HS-27A (cell line): ENCODE results near the gene SLC25A21.

Source experiments
- DNase-seq: peaks from one replicate; pipeline ENCODE4 v3.0.0-alpha.2; 2012; ENCODE audit warnings: low read depth, missing footprints

SLC25A21 gene

GRCh38 chr14:36766974-36767373, 405.4 kb downstream of the SLC25A21 start:
- no peak for DNase-seq

GRCh38 chr14:36757734-36758601, 414.4 kb downstream of the SLC25A21 start:
- DNase-seq, result no peak

GRCh38 chr14:36756226-36756625, 416.2 kb downstream of the SLC25A21 start:
- DNase-seq, result no peak

- no peak for DNase-seq
Observed at GRCh38 chr14:36755756-36756155, 416.6 kb downstream of the SLC25A21 start.

GRCh38 chr14:36751920-36752319, 420.5 kb downstream of the SLC25A21 start:
- no peak for DNase-seq

DNA sequence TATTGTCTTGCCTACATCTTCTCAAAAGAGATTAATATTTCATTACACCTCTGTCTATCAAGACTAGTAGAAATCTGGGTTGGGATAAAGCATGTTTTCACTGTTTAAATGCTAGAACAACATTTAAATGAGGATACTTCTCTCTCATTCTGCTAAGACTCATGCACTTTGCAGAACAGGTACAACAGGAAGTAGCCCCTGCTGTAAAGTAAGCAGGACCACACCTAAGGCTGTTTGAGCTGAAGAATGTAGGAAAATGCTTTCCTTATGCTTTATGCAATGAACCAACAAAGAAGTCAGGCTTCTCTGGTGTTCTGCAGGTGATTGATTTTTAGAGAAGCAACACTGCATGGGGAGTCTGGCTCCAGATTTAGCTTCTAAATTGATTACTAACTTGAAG, 421.3 kb downstream of the SLC25A21 start:
- no peak for DNase-seq

DNA sequence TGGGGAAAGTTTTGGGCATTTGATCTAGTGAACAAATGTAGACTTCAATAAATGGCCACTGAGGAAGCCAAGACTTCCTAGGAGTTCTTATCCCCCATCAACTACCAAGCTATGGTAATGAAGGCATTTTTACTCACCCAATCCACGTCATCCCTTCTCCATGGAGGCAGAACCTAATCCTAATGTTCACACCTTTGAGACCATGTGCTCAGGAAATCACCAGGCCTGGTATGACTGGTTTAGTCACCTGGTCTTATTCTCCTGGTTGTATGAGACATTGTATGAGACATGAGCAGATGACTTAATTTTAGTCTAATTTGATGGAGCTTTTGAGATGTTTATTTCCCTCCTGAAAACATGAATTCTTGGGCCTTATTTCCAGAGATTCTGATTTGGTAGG, 422.2 kb downstream of the SLC25A21 start:
- DNase-seq, result no peak

GRCh38 chr14:36748610-36749213, 423.7 kb downstream of the SLC25A21 start:
- no peak for DNase-seq

DNA sequence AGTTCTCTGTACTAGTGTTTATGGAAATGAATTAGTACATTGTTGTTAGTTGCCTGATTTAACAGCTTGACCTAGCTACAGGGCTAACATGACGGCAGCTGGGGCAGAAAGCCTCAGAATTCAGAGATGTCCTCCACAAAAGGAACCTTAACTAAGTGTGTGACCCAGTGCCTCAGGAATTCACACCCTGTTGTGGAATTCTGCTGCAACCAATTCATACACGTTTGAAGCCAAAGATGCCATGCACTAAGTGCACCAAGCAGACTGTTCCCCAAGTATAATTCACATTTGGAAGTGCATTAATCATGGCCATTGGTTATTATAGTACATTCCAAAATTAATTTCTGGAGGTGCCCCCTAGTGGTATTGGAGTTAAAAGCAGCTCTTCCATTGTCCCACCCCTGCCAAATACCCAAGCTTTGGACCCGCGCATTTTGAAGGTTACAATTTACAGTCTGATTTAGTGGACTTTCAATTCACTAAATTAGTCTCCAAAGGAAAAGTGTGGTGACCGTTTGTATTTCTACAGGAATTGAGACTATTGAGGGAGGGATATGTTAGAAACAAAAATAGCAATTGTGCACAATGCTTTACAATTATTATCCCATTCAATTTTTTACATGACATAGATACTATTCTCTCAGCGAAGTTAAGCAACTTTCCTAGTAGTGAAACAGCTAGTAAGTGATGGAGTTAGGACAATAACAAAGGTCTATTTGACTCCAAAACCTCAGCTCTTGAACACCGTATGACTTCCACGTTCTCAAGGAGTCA, 424.8 kb downstream of the SLC25A21 start:
- peak; percentile 46 for DNase-seq

GRCh38 chr14:36746872-36747271, 425.5 kb downstream of the SLC25A21 start:
- no peak for DNase-seq

DNA sequence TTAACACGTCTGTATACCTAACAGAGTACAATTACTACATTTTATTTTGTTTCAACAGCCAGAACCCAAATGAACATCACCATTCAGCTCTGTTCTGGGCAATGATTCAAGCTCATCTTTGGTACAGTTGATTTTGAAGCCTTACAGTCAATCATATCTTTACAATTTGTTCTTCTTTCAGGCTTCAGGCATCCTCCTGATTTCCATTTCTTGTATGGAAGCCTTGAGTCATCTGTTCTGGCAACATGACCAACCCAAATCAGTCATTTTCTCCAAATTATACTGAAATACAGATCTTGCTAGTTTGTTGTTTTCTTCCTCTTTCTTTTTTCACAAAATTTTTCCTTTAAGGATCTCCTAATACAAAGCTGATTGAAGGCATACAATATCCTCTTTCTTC, 430.5 kb downstream of the SLC25A21 start:
- DNase-seq, result no peak

GRCh38 chr14:36738269-36738668, 434.1 kb downstream of the SLC25A21 start:
- DNase-seq, result no peak

DNA sequence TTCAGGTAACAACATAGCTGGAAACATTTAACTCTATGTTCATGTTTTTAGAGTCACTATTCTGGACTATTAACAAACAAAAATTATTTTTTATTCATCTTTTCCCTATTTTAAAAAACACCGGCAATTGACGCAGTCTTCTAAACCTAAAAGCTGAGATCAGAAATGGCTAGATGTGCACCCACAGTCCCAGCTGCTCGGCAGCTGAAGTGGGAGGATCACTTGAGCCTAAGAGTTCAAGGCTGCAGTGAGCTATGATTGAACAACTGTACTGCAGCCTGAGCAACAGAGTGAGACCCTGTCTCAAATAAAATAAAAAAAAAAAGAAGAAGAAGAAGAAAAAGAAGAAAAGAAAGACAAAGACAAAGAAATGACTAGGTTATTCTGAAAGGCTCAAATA, 446.3 kb downstream of the SLC25A21 start:
- DNase-seq, result no peak

GRCh38 chr14:36724162-36724561, 448.2 kb downstream of the SLC25A21 start:
- DNase-seq, result no peak

DNA sequence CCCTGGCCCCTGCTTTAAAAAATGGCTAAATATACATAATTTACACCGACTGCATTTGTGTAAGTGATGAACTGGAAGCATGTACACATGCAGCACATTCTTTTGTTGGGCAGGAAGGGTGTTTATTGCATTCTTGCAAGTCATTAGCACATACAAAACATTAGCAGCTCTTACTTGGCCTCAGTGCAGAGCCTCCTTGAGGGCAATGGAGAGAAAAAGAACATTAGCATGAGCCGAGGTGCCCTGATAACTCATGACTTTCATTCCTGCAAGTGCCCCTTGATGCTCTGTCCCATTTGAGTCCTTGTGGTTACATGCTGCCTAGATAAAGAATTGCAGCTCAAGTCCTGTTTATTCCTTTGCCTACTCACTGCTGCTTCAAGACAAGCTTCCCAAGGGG, 448.9 kb downstream of the SLC25A21 start:
- no peak for DNase-seq

GRCh38 chr14:36721877-36722276, 450.5 kb downstream of the SLC25A21 start:
- no peak for DNase-seq

- DNase-seq, result no peak
Observed at GRCh38 chr14:36720657-36721056, 451.7 kb downstream of the SLC25A21 start.

DNA sequence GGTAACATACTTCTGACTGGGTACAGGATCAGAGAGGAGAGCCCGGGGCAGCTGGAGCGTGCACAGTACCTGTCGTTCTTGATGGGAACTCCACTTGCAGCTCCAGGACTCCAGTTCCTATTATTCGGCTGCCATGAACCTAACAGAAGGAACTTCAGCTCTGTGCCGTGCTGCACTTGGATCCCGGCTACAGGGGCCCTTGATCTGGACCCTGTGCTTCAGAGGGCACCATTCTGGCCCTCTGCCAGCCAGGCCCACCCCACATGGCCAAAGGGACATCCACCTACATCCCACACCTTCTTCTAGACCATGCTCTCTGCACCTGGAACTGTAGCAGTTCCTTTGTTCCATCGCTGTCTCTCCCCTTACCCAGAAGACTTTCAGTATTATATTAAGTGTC, 452.6 kb downstream of the SLC25A21 start:
- no peak for DNase-seq

DNA sequence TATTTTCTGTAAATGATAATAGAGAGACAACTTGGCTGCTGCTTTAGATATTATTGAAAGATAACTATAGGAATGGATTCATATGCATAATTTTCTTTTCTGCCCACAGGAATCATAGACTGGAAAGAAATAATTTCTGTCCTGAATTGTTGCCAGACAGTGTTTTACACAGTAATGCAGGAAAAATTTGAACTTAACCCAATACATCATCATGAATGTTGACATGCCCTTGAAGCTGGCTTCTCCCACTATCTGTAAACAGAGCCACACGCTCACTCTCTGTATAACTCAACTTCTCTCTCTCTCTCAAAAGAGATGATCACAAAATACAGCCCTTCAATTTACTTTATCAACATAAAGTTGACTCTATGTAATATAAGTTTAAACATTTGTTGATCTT, 454.2 kb downstream of the SLC25A21 start:
- DNase-seq, result no peak

- DNase-seq, result no peak
Observed at GRCh38 chr14:36717363-36717762, 455.0 kb downstream of the SLC25A21 start.

DNA sequence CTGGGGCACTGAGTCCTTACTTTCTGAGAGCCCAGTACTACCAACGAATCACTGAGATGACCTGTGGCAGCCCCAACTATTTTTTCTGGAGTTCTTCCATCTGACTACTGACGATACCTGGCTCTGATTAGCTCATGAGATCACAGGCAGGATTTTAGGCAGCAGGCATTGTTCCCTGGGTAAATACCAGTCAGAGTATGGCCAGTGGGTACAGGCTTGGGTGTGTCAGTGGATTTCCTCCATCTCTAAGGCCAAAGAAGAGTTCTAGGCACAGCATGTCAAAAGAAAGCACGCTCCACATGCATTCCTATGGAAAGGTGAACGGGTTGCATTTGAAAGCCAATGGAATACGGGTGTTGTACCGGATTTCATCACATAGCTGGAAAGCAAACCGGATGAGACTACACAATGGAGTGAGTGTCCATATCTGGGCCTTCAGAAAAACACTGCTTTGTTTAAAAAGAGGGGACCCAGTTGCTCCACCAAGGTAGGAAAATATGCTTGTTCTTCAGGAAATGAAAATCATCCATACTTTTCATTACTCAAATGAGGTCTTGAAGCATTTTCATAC, 455.7 kb downstream of the SLC25A21 start:
- no peak for DNase-seq

GRCh38 chr14:36713960-36714703, 458.3 kb downstream of the SLC25A21 start:
- DNase-seq, result no peak
